HG02973 (cell line): ENCODE results near the gene CDK3.

Source experiments
- ATAC-seq: cut with Tn5 transposase; IDR thresholded peaks from one replicate; pipeline ENCODE4 v1.9.1; 2021; ENCODE audit warnings: moderate library complexity; ENCODE audit not compliant: unreplicated experiment

The CDK3 gene

GRCh38 chr17:76013377-76013932 lies 12.8 kb downstream of the CDK3 start:
- no peak for ATAC-seq

GRCh38 chr17:76014100-76014924 lies 13.7 kb downstream of the CDK3 start:
- ATAC-seq = no peak

- ATAC-seq = no peak
These were observed 14.2 kb downstream of the CDK3 start for GRCh38 chr17:76014925-76015261.

- ATAC-seq = no peak
These were observed 17.1 kb downstream of the CDK3 start for GRCh38 chr17:76017481-76018339.

- ATAC-seq = no peak
These were observed 17.7 kb downstream of the CDK3 start for GRCh38 chr17:76018340-76018680.

GRCh38 chr17:76018801-76019200 lies 18.1 kb downstream of the CDK3 start:
- ATAC-seq = no peak

GRCh38 chr17:76019833-76020467 lies 19.3 kb downstream of the CDK3 start:
- ATAC-seq = no peak

GRCh38 chr17:76022285-76022684 lies 21.6 kb downstream of the CDK3 start:
- no peak for ATAC-seq

- ATAC-seq = no peak
These were observed 22.6 kb downstream of the CDK3 start for GRCh38 chr17:76022973-76023899.

GRCh38 chr17:76023900-76024237 lies 23.2 kb downstream of the CDK3 start:
- no peak for ATAC-seq

GRCh38 chr17:76024353-76024752 lies 23.7 kb downstream of the CDK3 start:
- ATAC-seq = no peak

GRCh38 chr17:76025294-76025693 lies 24.6 kb downstream of the CDK3 start:
- ATAC-seq = no peak

- no peak for ATAC-seq
These were observed 26.1 kb downstream of the CDK3 start for GRCh38 chr17:76026714-76027158.

- no peak for ATAC-seq
These were observed 26.6 kb downstream of the CDK3 start, which contains the start of gene EVPL for GRCh38 chr17:76027159-76027839. Gene EVPL, minus strand, starts transcription at chr17:76027306. Its CDS starts 108 bp downstream, at chr17:76027198.

GRCh38 chr17:76032073-76032779 lies 31.6 kb downstream of the CDK3 start:
- no peak for ATAC-seq

- ATAC-seq = no peak
These were observed 32.1 kb downstream of the CDK3 start for GRCh38 chr17:76032780-76033108.

GRCh38 chr17:76033139-76033538 lies 32.5 kb downstream of the CDK3 start:
- ATAC-seq = no peak

- ATAC-seq = no peak
These were observed 34.0 kb downstream of the CDK3 start for GRCh38 chr17:76034428-76035350.
